B cell (primary cell): ENCODE results near the gene CYRIA. TPM values are rescaled to one million over a fixed set of nuclear protein-coding genes. Genes with fewer than 3 reads are reported as not detected.

Experiments
- ATAC-seq: fragments of 200-7000 bp; cut with Tn5 transposase; one replicate; pipeline ENCODE4 v1.10.0; 2021; ENCODE audit warnings: low read depth, mild to moderate bottlenecking, moderate number of reproducible peaks, moderate library complexity
- CTCF ChIA-PET: fragments of 350-600 bp; sonication (Branson Sonifier 250); formaldehyde crosslinking; loops from one replicate; lab custom pipeline; 2021; ENCODE audit warnings: antibody characterized with exemption, inconsistent platforms; lab: Charles Lee
- POLR2A ChIA-PET: fragments of 350-600 bp; sonication (Branson Sonifier 250); formaldehyde crosslinking; loops from one replicate; lab custom pipeline; 2021; ENCODE audit warnings: antibody characterized with exemption; lab: Charles Lee
- DNase-seq: peaks from one replicate; pipeline ENCODE4 v3.0.0; 2013
- H2AFZ ChIP-seq: 2 replicates; pipeline ENCODE4 v1.6.1; 2012; ENCODE audit warnings: mild to moderate bottlenecking, low read depth, low read length; ENCODE audit not compliant: insufficient read depth, poor library complexity, severe bottlenecking
- H3K27ac ChIP-seq, 2 donors: 1 replicate in 1 of 2; 2 replicates in 1 of 2; pipeline ENCODE4 v1.5.1; 2012 to 2013; ENCODE audit warnings: low read length in 2 of 2, mild to moderate bottlenecking in 2 of 2, moderate library complexity in 1 of 2
- H3K27me3 ChIP-seq, 4 experiments: fragments of 200-600 bp in 1 of 4; sonication (generic) in 1 of 4; replicated peaks in 1 of 4; 1 replicate in 2 of 4; 2 replicates in 2 of 4; pipeline versions ENCODE4 v1.6.1 to v1.7.0; 2013 to 2016; ENCODE audit warnings: low read length in 3 of 4, mild to moderate bottlenecking in 2 of 4, mixed read lengths in 1 of 4, moderate library complexity in 1 of 4; ENCODE audit not compliant: insufficient read depth in 4 of 4, control insufficient read depth in 3 of 4; ENCODE audit errors: control extremely low read depth in 1 of 4
- H3K36me3 ChIP-seq, 2 experiments: replicated peaks in 1 of 2; 1 replicate in 1 of 2; 2 replicates in 1 of 2; pipeline versions ENCODE4 v1.6.1 to v1.7.1; 2013; ENCODE audit warnings: low read length in 1 of 2; ENCODE audit not compliant: insufficient read depth in 2 of 2, control insufficient read depth in 1 of 2; ENCODE audit errors: control extremely low read depth in 1 of 2, extremely low read depth in 1 of 2
- H3K4me1 ChIP-seq, 2 donors: fragments of 200-600 bp in 1 of 2; sonication (generic) in 1 of 2; 1 replicate in 1 of 2; 2 replicates in 1 of 2; pipeline versions ENCODE4 v1.5.1 to v1.6.1; 2013 to 2017; ENCODE audit warnings: low read length in 2 of 2; ENCODE audit not compliant: control insufficient read depth in 2 of 2, insufficient read depth in 2 of 2
- H3K4me2 ChIP-seq: replicated peaks from 2 replicates; pipeline ENCODE3; 2012; ENCODE audit warnings: mild to moderate bottlenecking, low read depth, low read length; ENCODE audit not compliant: poor library complexity, severe bottlenecking
- H3K4me3 ChIP-seq, 5 experiments: fragments of 200-600 bp in 1 of 5; sonication (generic) in 1 of 5; 1 replicate in 3 of 5; 2 replicates in 2 of 5; pipeline versions ENCODE4 v1.5.1 to v1.7.0; 2011 to 2016; ENCODE audit warnings: low read length in 4 of 5, mild to moderate bottlenecking in 4 of 5, low read depth in 2 of 5, control low read depth in 1 of 5, moderate library complexity in 1 of 5; ENCODE audit not compliant: insufficient read depth in 1 of 5; ENCODE audit errors: control extremely low read depth in 1 of 5, extremely low read depth in 1 of 5
- H3K79me2 ChIP-seq: fragments of 200-600 bp; sonication (generic); one replicate; pipeline ENCODE4 v1.6.0; 2016; ENCODE audit warnings: low read length; ENCODE audit not compliant: control insufficient read depth, insufficient read depth
- H3K9ac ChIP-seq: fragments of 200-600 bp; sonication (generic); 2 replicates; pipeline ENCODE4 v1.6.1; 2017; ENCODE audit warnings: mild to moderate bottlenecking, low read length, moderate library complexity
- H3K9me3 ChIP-seq, 3 donors: one replicate each; pipeline versions ENCODE4 v1.6.1 to v1.7.1; 2013; ENCODE audit warnings: low read length in 2 of 3; ENCODE audit not compliant: control insufficient read depth in 2 of 3, insufficient read depth in 1 of 3; ENCODE audit errors: control extremely low read depth in 1 of 3
- H4K20me1 ChIP-seq: 2 replicates; pipeline ENCODE4 v1.6.0; 2012; ENCODE audit warnings: mild to moderate bottlenecking, low read length; ENCODE audit not compliant: insufficient read depth, control insufficient read depth, poor library complexity, severe bottlenecking
- H3K27ac Mint-ChIP-seq: one replicate; pipeline ENCODE4 v1.8.0; 2021; ENCODE audit warnings: mixed read lengths
- H3K27me3 Mint-ChIP-seq: one replicate; pipeline ENCODE4 v1.8.0; 2021; ENCODE audit warnings: mixed read lengths
- H3K4me1 Mint-ChIP-seq: one replicate; pipeline ENCODE4 v1.8.0; 2021; ENCODE audit warnings: mixed read lengths
- H3K4me3 Mint-ChIP-seq: one replicate; pipeline ENCODE4 v1.8.0; 2021; ENCODE audit warnings: mixed read lengths
- H3K9me3 Mint-ChIP-seq: one replicate; pipeline ENCODE4 v1.8.0; 2022; ENCODE audit warnings: mixed read lengths; ENCODE audit not compliant: insufficient read depth
- CTCF ChIP-seq: fragments of 200-600 bp; IDR thresholded peaks from one replicate; pipeline ENCODE4 v1.8.0; 2022; ENCODE audit warnings: antibody characterized with exemption, mild to moderate bottlenecking
- EZH2 ChIP-seq: IDR thresholded peaks from 2 replicates; pipeline ENCODE4 v1.6.1; 2012; ENCODE audit warnings: borderline replicate concordance, low read depth, mild to moderate bottlenecking, moderate library complexity, low read length; ENCODE audit not compliant: insufficient read depth, poor library complexity, severe bottlenecking
- WGBS: methylation state at CpG from one replicate; pipeline ENCODE4 v1.1.5; 2013; ENCODE audit warnings: missing lambda C conversion rate; ENCODE audit not compliant: insufficient coverage; 5-methylcytosine and 5-hydroxymethylcytosine counted together
- intact Hi-C: fragments of 100-400 bp; cut with micrococcal nuclease; formaldehyde crosslinking; loops from one replicate; pipeline ENCODE4 v1.10.0; 2022
- polyA plus RNA-seq: library from polyadenylated mRNA; depleted of rRNA; stranded (reverse); fragments of >200 nt; gene quantifications from 2 replicates; pipeline ENCODE4 v1.2.3, GENCODE V29; 2012
- total RNA-seq, 2 donors: library from RNA; stranded (reverse); fragments of 120-200 nt in 1 of 2; gene quantifications; 1 replicate in 1 of 2; 2 replicates in 1 of 2; pipeline versions ENCODE4 v1.2.3 to v1.2.4, GENCODE V29; 2013 to 2022

CYRIA gene
- total and polyA plus RNA-seq, 2 donors (not counting 1 experiment from before 2014, with no cell fraction given): 16.8 to 58.8 TPM

DNA sequence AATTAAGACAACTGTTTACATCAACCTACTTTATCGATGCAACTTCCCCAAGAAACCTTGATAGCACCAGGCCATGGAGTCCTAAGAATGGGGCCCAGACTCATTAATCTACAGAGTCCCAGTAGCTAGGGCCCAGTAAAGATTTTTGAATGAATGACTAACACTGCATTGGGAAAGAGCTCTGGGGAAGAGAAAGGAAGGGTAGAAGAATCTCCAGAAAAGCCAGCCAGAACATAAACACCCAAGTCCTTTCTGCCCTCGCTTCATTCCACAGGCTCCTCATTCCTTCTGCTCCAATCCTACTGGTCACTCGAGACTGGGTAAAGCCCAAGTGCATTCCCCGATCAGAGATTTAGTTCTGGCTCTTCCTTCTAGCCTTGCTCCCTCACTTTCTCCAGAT is 44.3 kb downstream of the CYRIA start:
- Histone ChIP-seq H3K27ac (peak overlapping the region; percentile 78 to 92), H2AFZ (no peak overlapping the region), H3K9ac (no peak overlapping the region), H3K27me3 (no peaks in the 10 kb centered on the region), H3K4me3 (no peak overlapping the region), H3K4me1 (peaks cover 63 to 77% of the 10 kb centered on the region in 2 donors), H3K79me2 (peaks cover 71% of the 10 kb centered on the region), H3K4me2 (peak overlapping the region; percentile 67), H3K9me3 (no peaks in the 10 kb centered on the region), H3K36me3 (peaks cover 6 to 68% of the 10 kb centered on the region in 2 experiments), H4K20me1 (peaks cover 10% of the 10 kb centered on the region)
- 96% methylated on average over 3 of the region's 4 CpGs for WGBS
- ChIA-PET POLR2A (interaction anchor here (1.9 to 2.6 kb wide), 2 partner anchors 35 to 43 kb away, joined by 6 to 8 read pairs; partner anchors contain the start of gene CYRIA), CTCF (interaction anchor here (1.2 to 18.3 kb wide), 5 partner anchors 8 to 145 kb away, joined by 3 to 242 read pairs (median 20); no protein-coding TSS in a partner anchor)
- H3K27ac Mint-ChIP-seq: peak overlapping the region; percentile 88
- TF ChIP-seq EZH2: no peak
- no peak for TF ChIP-seq CTCF
- H3K9me3 Mint-ChIP-seq: no peaks in the 10 kb centered on the region
- peak overlapping the region; percentile 18 for H3K4me3 Mint-ChIP-seq
- DNase-seq (no peak), ATAC-seq (no peak)
- H3K27me3 Mint-ChIP-seq: no peaks in the 10 kb centered on the region
- H3K4me1 Mint-ChIP-seq: peaks cover 82% of the 10 kb centered on the region
- intact Hi-C loops: loop anchor here (10.0 kb wide), 1 partner anchor 583 kb away; no protein-coding TSS in a partner anchor

DNA sequence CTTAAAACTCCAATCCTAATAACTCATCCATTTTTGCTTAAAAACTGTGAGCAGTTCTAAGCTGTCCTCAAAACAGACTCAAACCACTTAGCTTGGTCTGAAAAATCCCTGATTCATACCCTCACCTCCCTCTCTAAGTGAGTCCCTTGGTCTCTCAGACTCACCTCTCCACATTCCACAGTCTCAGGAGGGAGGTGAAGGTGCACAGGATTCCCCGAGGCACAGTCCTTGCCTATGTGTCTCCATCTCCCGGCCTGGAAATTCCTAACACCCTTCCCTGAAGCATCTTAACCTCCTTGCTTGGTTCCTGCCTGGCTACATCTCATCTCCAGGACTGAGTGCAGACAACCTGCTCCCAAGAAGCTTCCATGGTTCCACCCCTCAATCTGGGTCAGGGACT is 45.0 kb downstream of the CYRIA start:
- Histone ChIP-seq H3K36me3 (peaks cover 6 to 75% of the 10 kb centered on the region in 2 experiments), H3K27ac (peak overlapping the region in 1 of 2 donors; percentile 78), H3K4me3 (no peak overlapping the region), H3K9ac (no peak overlapping the region), H2AFZ (no peak overlapping the region), H3K79me2 (peaks cover 72% of the 10 kb centered on the region), H3K4me1 (peaks cover 55 to 70% of the 10 kb centered on the region in 2 donors), H3K4me2 (no peak overlapping the region), H3K9me3 (no peaks in the 10 kb centered on the region), H4K20me1 (peaks cover 10% of the 10 kb centered on the region), H3K27me3 (no peaks in the 10 kb centered on the region)
- H3K9me3 Mint-ChIP-seq: no peaks in the 10 kb centered on the region
- DNase-seq (no peak), ATAC-seq (no peak)
- intact Hi-C loops: loop anchor here (10.0 kb wide), 1 partner anchor 584 kb away; no protein-coding TSS in a partner anchor
- no peak overlapping the region for H3K4me3 Mint-ChIP-seq
- ChIA-PET POLR2A (no interaction called here), CTCF (interaction anchor here (4.0 to 18.3 kb wide), 2 partner anchors 12 to 136 kb away, joined by 20 to 242 read pairs; no protein-coding TSS in a partner anchor)
- WGBS: 100% methylated on average over 2 of the region's 2 CpGs
- H3K27me3 Mint-ChIP-seq: no peaks in the 10 kb centered on the region
- TF ChIP-seq EZH2: no peak
- no peak for TF ChIP-seq CTCF
- peak overlapping the region; percentile 88 for H3K27ac Mint-ChIP-seq
- H3K4me1 Mint-ChIP-seq: peaks cover 75% of the 10 kb centered on the region
